ENCODE results near the gene UQCRH. TPM values are rescaled to one million over a fixed set of nuclear protein-coding genes. Genes with fewer than 3 reads are reported as not detected.
"Not testable (repeated sequence)": the region's sequence is repeated elsewhere in the genome, so short reads cannot be mapped to it uniquely, and the experiment has no call there.

UQCRH gene
- polyA plus RNA-seq, 10 donors: 247 to 353 (median 282) TPM

GRCh38 chr1:46328182-46328581 is 24.7 kb downstream of the UQCRH start:
- DNase-seq: not testable (repeated sequence)

- DNase-seq: not testable (repeated sequence)
Measured at GRCh38 chr1:46329807-46330206, 26.3 kb downstream of the UQCRH start.

GRCh38 chr1:46330381-46330780 is 26.9 kb downstream of the UQCRH start:
- DNase-seq: not testable (repeated sequence)

- DNase-seq: not testable (repeated sequence)
Measured at GRCh38 chr1:46331786-46332540, 28.5 kb downstream of the UQCRH start.

- no peak for DNase-seq
Measured at GRCh38 chr1:46333300-46334029, 30.0 kb downstream of the UQCRH start.

GRCh38 chr1:46334030-46334384 is 30.5 kb downstream of the UQCRH start:
- DNase-seq: no peak

GRCh38 chr1:46335081-46335480 is 31.6 kb downstream of the UQCRH start:
- DNase-seq: no peak

GRCh38 chr1:46337409-46337808 is 33.9 kb downstream of the UQCRH start:
- DNase-seq: not testable (repeated sequence)

- peak; percentile 93 to 98 (median 96) for DNase-seq
Measured at GRCh38 chr1:46340404-46341221, 37.1 kb downstream of the UQCRH start, which contains the start of gene NSUN4. NSUN4 (plus strand) TSS chr1:46340807; CDS start chr1:46340827, 20 bp downstream.

GRCh38 chr1:46341222-46342083 is 38.0 kb downstream of the UQCRH start:
- DNase-seq: peak in 1 of 3 donors; percentile 15

GRCh38 chr1:46342084-46342656 is 38.7 kb downstream of the UQCRH start:
- DNase-seq: peak in 1 of 3 donors; percentile 8

- DNase-seq: no peak
Measured at GRCh38 chr1:46342677-46343350, 39.3 kb downstream of the UQCRH start.

- DNase-seq: no peak
Measured at GRCh38 chr1:46343351-46343695, 39.8 kb downstream of the UQCRH start.

- DNase-seq: no peak
Measured at GRCh38 chr1:46343705-46344104, 40.2 kb downstream of the UQCRH start.

GRCh38 chr1:46344481-46344880 is 41.0 kb downstream of the UQCRH start:
- DNase-seq: no peak

- no peak for DNase-seq
Measured at GRCh38 chr1:46345281-46345680, 41.8 kb downstream of the UQCRH start.

- no peak for DNase-seq
Measured at GRCh38 chr1:46352363-46352762, 48.9 kb downstream of the UQCRH start.

- not testable (repeated sequence) for DNase-seq
Measured at GRCh38 chr1:46355920-46356319, 52.4 kb downstream of the UQCRH start.

GRCh38 chr1:46362158-46362557 is 58.7 kb downstream of the UQCRH start:
- no peak for DNase-seq

- DNase-seq: no peak
Measured at GRCh38 chr1:46363121-46363520, 59.6 kb downstream of the UQCRH start.
